Dermis blood vessel endothelial cell (primary cell): Measurements from ENCODE around the gene MX2. TPM values are rescaled to one million over a fixed set of nuclear protein-coding genes. Genes with fewer than 3 reads are reported as not detected.
A peak's percentile ranks its signal among the peaks of the same experiment; 100 is the strongest.
"Not testable (repeated sequence)": the region's sequence is repeated elsewhere in the genome, so short reads cannot be mapped to it uniquely, and the experiment has no call there.

Source experiments
- DNase-seq: peaks from one replicate; pipeline ENCODE4 v3.0.0; 2010
- total RNA-seq: library from RNA; depleted of rRNA; stranded (reverse); fragments of >200 nt; gene quantifications from 2 replicates; pipeline ENCODE4 v1.2.3, GENCODE V29; 2014

MX2 gene
- total RNA-seq, 1 donor from 2014 or later = 0.85 TPM

DNA sequence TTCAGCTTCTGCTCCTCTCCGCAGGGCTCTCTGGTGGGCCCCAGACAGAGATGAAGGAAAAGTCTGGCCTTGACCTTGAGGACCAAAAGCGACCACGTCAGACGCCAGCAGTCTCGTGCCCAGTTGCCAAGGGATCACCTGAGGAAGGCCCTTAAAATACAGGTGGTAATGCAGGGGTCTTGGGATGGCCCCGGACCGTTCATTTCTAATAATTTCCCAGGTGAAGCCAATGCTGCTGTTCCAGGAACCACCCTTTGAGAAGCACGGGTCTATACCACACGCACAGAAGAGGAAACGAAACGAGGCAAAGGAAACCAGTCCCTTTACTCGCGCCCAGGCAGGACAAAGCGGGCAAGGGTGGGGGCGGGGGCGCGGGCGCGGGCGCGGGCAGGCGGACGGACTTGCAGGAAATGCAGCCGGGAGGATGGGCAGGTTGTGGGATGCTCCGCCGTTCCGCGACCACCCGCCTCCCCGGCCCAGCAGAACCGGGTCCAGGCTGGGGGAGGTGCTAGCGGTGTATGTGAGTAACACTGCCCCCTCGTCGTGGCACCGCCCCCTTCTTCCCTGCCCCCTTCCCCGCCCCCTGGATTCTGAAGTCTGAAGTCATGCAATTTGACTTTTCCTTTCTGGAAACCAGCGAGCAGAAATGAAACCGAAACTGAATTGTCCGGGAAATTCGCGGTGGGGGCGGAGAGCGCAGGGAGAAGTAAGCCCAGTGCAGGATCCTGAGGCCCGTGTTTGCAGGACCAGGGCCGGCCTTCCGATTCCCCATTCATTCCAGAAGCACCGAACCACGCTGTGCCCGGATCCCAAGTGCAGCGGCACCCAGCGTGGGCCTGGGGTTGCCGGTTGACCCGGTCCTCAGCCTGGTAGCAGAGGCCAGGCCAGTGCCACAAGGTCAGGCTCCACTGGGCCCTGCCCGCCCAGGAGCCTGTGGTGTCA, 58.4 kb downstream of the MX2 start:
- DNase-seq = peak; percentile 88

DNA sequence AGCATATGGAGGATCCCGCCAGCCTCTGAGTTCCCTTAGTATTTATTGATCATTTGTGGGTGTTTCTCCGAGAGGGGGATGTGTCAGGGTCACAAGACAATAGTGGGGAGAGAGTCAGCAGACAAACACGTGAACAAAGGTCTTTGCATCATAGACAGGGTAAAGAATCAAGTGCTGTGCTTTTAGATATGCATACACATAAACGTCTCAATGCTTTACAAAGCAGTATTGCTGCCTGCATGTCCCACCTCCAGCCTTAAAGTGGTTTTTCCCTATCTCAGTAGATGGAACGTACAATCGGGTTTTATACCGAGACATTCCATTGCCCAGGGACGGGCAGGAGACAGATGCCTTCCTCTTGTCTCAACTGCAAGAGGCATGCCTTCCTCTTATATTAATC, 59.2 kb downstream of the MX2 start:
- not testable (repeated sequence) for DNase-seq

DNA sequence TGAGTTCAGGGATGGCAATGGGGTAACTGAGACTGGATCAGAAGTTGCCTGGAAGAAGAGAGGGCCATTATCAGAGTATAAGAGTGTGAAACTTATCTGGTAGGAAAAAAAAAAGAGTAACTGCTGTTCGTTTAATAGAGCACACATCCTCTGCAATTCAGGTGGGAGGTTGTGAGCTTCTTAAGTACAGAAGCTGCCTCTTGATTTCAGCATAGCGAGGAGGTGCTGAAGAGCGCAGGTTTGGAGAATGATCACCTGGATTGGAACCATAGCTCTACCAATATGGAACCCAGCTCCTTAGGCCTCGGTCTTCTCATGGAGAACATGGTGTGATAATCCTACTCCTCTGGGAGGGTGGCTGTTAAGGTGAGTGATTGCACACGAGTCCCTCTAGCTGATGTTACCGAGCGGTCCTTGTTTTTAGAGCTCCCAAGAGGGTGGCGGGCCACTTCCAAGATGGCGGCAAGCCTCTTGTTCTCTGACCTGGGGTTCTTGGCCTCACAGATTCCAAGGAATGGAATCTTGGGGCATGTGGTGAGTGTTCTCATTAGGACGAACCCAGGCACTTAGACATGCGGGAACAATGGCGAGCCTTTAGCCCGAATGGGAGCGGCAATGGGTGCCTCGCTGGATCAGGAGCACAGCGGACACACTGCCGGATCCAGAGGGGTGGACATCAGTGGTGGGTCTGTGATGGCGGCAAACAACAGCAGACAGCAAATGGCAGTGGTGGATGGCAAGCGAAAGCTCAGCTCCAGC, 60.9 kb downstream of the MX2 start:
- no peak for DNase-seq

DNA sequence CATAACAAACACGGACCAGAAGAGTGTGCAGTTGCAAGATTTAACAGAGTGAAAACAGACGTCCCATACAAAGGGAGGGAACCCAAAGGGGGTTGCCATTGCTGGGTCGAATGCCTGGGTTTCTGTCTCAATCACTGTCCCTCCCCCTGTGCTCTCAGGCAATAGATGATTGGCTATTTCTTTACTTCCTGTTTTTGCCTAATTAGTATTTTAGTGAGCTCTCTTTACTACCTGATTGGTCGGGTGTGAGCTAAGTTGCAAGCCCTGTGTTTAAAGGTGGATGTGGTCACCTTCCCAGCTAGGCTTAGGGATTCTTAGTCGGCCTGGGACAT, 61.4 kb downstream of the MX2 start:
- not testable (repeated sequence) for DNase-seq

DNA sequence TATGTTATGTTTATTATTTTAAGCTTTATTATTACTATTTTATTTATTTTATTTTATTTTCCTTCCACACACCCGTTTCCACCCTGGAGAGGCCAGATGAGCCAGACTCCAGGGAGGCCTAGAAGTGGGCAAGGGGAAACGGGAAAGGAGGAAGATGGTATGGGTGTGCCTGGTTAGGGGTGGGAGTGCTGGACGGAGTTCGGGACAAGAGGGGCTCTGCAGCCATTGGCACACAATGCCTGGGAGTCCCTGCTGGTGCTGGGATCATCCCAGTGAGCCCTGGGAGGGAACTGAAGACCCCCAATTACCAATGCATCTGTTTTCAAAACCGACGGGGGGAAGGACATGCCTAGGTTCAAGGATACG, 63.7 kb downstream of the MX2 start:
- DNase-seq = no peak

DNA sequence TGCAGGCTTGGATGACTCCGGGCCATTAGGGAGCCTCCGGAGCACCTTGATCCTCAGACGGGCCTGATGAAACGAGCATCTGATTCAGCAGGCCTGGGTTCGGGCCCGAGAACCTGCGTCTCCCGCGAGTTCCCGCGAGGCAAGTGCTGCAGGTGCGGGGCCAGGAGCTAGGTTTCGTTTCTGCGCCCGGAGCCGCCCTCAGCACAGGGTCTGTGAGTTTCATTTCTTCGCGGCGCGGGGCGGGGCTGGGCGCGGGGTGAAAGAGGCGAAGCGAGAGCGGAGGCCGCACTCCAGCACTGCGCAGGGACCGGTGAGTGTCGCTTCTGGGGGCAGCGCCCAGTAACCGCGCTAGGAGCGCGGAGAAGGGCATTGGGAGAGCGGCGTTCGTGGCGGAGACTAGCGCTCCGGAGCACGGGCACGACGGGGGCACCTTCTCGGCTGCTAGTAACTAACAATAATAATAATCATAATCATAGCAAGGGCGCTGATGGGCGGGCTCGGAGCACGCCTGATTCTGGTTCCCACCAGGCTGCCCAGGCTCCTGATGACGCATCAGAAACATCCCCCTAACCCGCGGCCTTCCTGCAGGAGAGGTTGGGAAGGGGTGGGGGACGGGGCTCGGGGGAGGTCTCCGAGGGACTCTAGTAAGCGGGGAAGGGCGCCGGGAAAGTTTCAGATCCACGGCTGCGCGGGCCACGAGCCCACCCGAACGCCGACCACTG, 64.3 kb downstream of the MX2 start, which contains the start of gene MX1:
Gene MX1, plus strand, starts transcription at position 286 of the 722 bp plus-strand sequence. CDS start 5,832 bp downstream, outside the sequence.
- peak; percentile 58 for DNase-seq

DNA sequence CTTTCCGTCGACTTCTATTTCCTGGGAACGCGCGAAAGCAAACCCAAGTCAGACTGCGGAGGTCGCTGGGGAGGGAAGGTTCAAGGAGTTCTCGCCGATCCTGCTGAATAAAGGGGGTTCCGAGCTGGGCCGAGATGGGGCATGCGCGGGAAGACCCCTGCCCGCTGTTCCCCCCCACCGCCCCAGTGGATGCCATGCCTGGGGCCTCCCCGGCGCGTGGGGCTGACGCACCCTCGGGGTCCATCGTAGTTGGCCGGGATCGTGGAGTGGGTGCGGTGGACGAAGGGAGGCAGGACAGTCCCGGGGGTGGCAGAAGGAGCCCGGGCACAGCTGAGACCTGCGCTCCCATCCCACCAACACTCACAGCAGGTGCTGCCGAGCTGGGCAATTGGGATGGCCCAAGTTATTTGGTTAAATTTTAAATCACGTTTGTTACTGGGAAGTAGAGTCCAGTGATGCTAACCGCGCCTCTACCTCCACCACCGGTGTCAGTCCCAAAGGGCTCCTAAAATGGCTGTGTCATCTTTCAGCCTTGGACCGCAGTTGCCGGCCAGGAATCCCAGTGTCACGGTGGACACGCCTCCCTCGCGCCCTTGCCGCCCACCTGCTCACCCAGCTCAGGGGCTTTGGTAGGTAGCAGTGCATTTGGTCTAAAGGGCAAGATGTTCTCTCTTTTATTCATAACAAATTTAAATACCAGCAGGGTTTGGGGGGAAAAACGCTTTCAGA, 65.0 kb downstream of the MX2 start:
- DNase-seq = no peak

DNA sequence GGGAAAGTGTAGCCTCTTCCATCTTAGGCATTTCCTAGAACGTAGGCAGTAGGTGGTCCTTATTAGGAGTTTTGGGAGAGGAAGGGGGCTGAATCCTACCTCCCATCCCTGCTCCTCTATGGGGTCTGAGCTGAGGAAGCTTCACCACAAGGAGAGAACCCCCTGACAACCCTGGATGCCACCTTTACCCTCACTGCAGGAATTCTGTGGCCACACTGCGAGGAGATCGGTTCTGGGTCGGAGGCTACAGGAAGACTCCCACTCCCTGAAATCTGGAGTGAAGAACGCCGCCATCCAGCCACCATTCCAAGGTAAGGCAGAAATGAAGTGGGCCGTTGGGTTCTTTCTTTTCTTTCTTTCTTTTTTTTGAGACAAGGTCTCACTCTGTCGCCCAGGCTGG, 65.7 kb downstream of the MX2 start:
- no peak for DNase-seq

DNA sequence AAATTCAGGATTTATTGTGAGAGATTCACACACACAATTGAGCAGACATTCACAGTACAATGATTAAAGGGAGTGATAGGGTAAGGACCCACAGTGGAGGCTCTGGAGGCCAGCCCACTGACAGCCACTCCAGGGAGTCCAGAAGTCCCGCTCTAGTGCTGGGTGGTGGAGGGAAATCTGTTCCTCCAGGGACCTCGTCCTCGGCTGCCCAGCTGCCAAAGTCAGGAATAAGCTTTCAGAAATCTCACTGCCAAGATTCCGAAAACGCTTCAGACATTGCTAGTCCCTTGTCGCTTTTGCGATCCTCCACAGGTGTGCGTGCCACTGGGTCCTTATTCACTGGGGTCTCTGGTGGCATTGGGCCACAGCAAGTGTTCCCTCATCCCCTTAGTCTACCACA, 66.5 kb downstream of the MX2 start:
- DNase-seq = no peak

DNA sequence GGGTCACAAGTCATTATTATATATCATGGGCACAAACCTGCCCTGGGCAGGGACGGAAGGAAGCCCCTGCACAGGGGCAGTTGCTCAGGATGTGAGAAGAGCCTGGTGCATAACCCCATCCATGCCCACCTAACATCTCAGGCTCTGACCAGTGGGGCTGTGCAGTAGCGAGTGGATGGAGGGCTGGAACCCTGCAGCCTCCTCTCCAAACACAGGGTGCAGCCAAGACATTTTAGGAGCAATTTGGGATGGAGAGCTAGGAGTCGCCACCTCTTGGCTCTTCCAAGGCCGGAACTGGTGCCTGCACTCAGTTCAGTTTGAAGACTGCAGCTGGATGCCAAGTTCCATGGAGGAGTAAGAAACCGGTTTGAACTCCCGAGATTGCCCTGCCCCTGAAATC, 67.0 kb downstream of the MX2 start:
- no peak for DNase-seq

DNA sequence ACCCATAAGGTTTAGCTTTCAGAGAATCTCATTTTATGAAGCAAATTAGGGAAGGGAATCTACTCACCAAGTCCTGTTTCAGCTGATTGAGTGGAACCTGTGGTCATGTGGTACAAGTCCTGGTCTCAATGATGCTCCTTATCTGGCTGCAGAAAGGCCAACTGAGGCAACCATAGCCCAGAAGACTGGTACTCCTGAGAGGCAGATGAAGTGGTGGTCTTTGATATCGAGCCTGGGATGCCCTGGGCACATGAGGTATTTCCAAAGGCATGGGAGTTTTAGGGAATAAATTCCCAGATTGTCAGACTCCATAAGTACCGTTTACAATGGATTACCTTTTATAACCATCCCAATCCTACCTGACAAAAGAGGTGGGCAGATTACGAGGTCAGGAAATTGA, 67.5 kb downstream of the MX2 start:
- no peak for DNase-seq

DNA sequence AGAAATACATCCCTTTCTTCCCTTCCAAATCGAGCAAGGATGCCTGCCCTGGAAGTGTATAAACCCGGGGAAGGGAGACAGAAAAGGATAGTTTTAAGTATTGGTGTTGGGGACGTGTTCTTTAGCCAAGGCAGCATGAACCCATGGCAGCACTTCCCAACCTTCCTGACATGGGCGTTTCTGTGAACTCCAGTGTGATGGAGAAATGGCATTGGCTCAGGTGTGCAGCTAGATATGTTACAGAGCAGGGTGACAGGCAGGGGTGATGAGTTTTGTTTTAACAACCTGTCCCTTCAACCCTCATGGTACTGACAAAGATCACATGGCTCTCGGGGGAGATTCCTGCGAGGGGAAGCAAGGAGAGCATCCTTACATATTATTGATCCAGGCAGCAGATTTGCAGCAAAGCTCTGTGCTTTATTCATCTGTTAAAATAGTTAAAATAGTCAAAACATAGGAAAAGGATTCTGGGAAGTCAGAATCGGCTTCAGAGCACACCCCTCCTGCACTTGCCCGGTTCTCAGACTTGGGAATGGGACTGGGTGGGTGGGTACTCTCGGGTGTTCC, 68.2 kb downstream of the MX2 start:
- DNase-seq = no peak

DNA sequence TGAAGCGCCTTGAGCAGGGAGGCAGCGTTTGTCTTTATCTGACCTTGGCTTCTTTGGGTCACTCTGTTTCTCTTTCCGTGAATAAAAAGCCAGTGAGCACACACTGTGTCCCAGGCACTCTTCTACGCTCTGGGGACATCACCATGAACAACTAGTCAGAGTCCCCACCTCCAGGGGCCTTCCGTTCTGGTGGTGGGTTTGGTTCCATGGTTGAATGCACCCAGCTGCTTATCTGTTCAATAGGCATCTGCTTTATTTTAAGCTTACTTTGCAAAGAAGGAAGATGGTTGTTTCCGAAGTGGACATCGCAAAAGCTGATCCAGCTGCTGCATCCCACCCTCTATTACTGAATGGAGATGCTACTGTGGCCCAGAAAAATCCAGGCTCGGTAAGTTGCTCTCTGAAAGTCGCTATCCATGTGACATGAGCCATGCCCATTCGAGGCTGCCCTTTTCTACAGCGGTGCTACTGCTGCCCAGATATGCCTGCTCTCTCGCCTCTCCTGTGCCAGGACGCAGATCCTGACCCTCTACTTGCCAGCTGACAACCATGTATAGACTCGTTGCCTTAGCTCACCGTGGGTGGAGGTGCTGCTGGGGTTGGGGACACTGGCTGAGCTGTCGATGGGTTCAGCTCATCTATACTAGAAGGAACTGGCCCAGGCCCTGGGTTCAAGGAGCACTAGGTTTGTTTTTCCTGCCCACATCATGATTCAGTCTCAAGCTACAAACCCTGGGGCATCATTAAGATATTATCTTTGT, 70.1 kb downstream of the MX2 start:
- DNase-seq = no peak

DNA sequence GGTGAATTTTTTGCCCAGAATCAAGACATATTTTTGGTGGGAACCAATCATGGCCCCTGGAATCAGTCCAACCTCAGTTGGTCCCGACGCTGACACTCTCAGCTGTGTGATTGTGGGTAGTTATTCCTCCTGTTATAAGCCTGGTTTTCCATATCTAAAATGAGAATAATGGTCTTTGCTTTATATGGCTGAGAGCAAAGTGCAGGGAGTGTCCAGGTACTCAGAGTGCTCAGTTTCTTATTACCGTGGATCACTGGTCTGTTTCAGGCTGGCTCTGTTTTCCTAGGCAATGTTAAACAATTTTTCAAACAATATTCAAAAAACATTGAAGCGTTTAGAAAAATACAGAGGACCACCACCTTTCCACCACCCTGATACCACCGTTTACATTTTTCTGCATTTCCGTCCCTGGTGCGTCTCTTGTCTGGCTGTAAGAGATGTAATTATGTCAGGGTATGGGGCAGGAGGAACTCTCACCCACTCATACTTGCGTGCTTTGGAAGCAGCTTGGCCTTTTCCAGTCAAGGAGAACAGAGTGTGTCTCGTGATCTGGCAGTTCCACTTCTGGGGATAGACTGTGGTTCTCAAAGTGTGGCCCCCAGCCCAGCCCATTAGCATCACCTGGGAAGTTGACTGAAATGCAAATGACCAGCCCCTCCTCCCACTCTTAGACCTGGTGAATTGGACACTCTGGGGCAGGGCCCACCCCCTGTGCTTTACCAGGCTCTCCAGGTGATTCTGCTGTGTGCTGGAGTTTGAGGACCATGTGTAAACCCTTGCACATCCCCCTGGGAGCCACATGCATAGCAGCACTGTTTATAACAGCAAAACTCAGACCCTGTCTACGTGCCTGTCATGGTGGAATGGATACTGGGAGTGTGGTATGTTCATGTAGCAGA, 71.0 kb downstream of the MX2 start:
- no peak for DNase-seq

DNA sequence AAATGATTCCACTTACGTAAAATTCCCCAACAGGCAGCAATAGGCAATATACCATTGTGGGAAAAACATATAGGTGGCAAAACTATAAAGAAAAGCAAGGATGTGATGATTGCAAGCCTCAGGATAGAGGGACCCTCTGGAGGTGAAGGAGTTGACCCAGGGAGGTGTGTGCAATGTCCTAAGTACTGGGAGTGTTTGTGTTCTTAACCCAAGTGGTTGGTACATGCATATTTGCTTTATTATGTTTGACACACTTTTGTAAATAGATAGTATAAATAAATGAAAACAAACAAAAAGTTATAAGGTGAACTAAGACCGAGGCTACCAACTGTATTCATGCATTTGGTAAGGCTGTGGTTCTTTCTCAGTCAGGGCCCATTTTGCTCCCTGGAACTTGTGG, 71.7 kb downstream of the MX2 start:
- DNase-seq = no peak

DNA sequence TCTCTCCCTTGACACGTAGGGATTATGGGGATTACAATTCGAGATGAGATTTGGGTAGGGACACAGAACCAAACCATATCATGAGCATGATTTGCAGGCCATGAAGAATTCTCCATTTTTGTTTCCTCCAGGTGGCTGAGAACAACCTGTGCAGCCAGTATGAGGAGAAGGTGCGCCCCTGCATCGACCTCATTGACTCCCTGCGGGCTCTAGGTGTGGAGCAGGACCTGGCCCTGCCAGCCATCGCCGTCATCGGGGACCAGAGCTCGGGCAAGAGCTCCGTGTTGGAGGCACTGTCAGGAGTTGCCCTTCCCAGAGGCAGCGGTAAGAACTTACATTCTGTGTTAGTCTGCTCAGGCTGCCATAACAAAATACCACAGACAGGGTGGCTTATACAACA, 73.9 kb downstream of the MX2 start:
- DNase-seq = no peak

DNA sequence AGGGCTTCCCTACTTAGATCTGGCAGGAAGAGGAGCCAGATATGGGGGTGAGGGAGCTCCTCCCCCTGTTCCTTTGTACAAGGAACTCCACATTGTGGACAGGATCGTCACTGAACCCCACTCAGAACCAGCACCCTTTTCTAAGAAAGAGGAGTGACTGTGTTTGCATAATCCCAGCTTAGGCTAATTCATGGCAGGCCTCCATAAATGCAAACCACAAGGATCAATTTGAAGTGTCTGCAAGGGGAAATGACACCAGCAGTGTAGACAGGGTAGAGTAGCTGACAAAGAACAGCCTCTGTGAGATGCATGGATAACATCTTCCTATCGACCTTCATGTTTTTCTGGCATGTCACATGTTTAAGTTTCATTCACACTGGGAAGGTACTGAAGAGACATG, 75.9 kb downstream of the MX2 start:
- DNase-seq = no peak

DNA sequence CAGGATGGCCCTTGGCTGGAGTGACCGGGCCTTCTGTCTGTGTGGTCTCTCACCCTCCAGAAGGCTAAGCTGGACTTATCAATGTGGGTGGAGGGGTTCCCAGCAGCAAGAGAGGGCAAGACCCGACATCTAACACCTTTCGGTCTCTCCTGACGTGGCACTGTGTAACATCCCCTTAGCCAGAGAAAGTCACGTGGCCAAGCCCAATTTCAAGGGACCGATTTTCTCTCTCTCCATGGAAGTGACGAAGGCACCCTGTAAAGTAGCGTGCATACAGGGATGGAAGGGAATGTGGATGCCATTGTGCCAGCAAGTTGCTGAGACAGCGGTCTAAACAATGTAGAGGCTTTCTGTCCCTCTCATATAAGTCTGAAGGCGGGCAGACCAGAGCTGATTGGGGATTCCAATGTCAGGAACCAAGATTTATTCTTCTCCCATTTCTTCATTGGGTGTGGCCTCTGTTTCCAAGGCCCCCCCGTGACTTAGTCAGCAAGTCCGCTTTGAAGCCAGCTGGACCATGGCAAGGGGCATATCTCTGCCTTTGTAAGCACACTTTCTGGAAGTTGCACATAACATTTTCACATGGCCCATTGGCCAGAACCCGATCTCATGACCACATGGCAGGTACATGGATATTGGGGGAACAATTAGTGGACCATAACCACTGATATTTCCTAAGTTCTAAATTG, 76.7 kb downstream of the MX2 start:
- no peak for DNase-seq

DNA sequence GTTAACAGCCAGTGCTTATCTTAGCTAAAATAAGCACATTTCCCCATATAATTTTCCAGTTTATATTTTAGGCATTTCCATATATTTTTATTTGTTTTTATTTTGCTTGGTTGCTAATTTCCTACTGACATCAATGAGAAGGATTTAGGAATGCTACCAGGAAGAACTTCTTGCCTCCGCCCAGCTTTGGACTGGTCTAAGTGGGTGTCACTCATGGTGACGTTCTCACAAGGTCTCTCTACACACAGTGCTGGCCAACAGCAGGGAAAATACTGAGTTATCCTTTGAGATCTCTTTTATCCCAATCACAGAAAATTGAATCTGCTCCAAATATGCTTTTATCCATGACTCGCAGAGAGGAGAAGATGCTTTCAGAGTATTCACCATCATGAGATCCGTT, 77.4 kb downstream of the MX2 start:
- no peak for DNase-seq

DNA sequence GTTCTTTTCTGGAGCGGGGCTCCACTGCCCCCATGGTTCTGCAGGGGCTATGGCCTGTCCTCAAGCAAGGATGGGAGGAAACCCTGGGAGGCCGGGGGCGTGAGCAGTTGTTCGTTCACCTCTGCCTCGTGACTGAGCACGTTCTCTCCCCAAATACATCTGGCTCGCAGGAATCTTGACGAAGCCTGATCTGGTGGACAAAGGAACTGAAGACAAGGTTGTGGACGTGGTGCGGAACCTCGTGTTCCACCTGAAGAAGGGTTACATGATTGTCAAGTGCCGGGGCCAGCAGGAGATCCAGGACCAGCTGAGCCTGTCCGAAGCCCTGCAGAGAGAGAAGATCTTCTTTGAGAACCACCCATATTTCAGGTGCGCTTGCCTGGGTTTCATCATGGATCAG, 79.7 kb downstream of the MX2 start:
- no peak for DNase-seq
